Neural crest cell (in vitro differentiated cells): ENCODE data around the gene NSMCE1. TPM values are rescaled to one million over a fixed set of nuclear protein-coding genes. Genes with fewer than 3 reads are reported as not detected.

Experiments
- DNase-seq: peaks from one replicate; pipeline ENCODE4 v3.0.0; 2021; ENCODE audit warnings: low read depth, mixed read lengths, low spot score
- H3K27ac Mint-ChIP-seq: one replicate; pipeline ENCODE4 v1.8.0; 2021; ENCODE audit warnings: mild to moderate bottlenecking, mixed read lengths; ENCODE audit not compliant: unreplicated experiment
- H3K27me3 Mint-ChIP-seq: 2 replicates; pipeline ENCODE4 v1.8.0; 2021; ENCODE audit warnings: low read depth, mild to moderate bottlenecking, mixed read lengths
- H3K36me3 Mint-ChIP-seq: 2 replicates; pipeline ENCODE4 v1.8.0; 2021; ENCODE audit warnings: low read depth, mild to moderate bottlenecking, mixed read lengths
- H3K4me1 Mint-ChIP-seq: 2 replicates; pipeline ENCODE4 v1.8.0; 2021; ENCODE audit warnings: mixed read lengths
- H3K4me3 Mint-ChIP-seq: one replicate; pipeline ENCODE4 v1.8.0; 2021; ENCODE audit warnings: mild to moderate bottlenecking, mixed read lengths
- H3K9me3 Mint-ChIP-seq: 2 replicates; pipeline ENCODE4 v1.8.0; 2021; ENCODE audit warnings: mixed read lengths
- total RNA-seq: library from RNA; stranded (reverse); gene quantifications from 2 replicates; pipeline ENCODE4 v1.2.1, GENCODE V29; 2021
- TF ChIP-seq, protein P1 (sequence below): fragments of 200-600 bp; sonication (generic); conservative IDR thresholded peaks from 2 replicates; pipeline ENCODE4 v1.5.0; 2021; ENCODE audit warnings: antibody characterized with exemption, mild to moderate bottlenecking

NSMCE1 gene
- total RNA-seq, 1 donor from 2014 or later: 30.4 TPM

DNA sequence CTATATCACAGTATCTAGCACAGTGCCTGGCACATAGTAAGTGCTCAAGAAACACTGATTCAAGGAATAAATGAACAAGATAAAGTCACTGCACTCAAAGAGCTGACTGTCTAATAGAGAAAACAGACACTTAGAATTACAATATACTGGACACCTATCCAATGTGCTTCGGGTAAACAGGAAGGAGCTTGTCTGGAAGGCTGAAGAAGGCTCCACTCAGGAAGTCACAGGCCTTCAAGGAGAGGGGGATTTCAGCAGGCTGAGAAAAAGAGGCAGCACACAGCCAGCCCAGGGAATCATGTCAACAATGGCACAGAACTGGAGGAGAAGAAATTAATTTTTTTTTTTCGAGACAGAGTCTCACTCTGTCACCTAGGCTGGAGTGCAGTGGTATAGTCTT lies 35.5 kb upstream of the NSMCE1 start:
- TF ChIP-seq, protein P1, sequence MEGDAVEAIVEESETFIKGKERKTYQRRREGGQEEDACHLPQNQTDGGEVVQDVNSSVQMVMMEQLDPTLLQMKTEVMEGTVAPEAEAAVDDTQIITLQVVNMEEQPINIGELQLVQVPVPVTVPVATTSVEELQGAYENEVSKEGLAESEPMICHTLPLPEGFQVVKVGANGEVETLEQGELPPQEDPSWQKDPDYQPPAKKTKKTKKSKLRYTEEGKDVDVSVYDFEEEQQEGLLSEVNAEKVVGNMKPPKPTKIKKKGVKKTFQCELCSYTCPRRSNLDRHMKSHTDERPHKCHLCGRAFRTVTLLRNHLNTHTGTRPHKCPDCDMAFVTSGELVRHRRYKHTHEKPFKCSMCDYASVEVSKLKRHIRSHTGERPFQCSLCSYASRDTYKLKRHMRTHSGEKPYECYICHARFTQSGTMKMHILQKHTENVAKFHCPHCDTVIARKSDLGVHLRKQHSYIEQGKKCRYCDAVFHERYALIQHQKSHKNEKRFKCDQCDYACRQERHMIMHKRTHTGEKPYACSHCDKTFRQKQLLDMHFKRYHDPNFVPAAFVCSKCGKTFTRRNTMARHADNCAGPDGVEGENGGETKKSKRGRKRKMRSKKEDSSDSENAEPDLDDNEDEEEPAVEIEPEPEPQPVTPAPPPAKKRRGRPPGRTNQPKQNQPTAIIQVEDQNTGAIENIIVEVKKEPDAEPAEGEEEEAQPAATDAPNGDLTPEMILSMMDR: no peak
- Mint-ChIP-seq H3K27ac (no peak overlapping the region), H3K27me3 (peaks cover 10% of the 10 kb centered on the region), H3K4me1 (peaks cover 5% of the 10 kb centered on the region), H3K4me3 (no peak overlapping the region), H3K36me3 (peaks cover 3% of the 10 kb centered on the region), H3K9me3 (peaks cover 11% of the 10 kb centered on the region)
- DNase-seq: no peak

DNA sequence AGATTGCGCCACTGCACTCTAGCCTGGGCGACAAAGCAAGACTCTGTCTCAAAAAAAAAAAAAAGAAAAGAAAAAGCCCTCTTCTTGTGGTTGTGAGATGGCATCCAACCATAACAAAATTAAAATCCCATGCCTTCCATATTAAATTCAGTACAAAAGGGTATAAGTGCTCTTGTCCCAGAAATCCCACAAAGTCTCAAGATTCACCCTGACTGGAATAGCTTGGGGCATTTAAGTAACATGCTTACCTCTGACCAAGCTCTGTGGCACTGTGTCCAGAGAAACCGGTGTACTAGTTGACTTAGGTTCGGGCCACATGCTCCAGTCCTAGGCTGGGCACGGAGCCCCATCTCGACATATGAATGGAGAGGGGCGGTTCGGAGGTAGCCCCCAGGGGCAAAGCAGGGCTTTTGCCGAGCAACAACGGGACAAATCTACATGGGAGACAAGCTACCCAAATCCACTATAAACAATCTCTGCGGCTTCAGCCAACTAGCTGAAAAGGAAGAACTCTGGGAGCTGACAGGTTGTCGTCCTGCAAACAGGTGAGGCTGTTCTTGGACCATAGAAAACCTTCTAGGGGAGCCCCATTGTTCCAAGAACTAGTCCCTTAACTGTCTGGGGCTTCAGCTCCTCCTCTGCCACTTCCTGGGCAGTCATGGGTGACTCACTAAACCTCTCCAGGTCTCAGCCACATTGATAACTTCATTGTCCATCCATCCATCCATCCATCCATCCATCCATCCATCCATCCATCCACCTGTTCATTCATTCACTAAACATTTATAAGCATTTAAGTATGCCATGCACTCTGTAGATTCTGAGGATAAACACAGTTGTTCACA lies 34.9 kb upstream of the NSMCE1 start:
- Mint-ChIP-seq H3K9me3 (peaks cover 11% of the 10 kb centered on the region), H3K27ac (no peak overlapping the region), H3K36me3 (peaks cover 3% of the 10 kb centered on the region), H3K4me1 (peaks cover 5% of the 10 kb centered on the region), H3K27me3 (peaks cover 10% of the 10 kb centered on the region), H3K4me3 (no peak overlapping the region)
- no peak for DNase-seq
- TF ChIP-seq, protein P1: no peak

DNA sequence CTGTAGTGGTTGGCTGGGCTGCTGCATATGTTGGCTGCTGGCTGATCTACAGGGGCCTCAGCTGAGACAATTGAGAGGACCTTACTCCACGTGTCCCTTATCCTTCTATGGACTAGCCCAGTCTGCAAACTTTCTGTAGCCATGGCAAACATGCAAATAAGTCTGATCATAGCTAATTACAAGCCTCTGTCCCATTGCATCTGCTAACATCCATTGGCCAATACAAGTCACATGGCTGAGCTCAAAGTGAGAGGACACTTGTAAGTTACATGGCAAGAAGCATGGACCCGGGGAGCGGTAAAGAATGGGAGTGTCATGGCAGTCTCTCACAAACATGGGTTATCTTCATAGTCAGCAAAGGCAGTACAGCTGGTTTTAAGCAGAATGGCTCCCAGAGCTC lies 33.6 kb upstream of the NSMCE1 start:
- TF ChIP-seq, protein P1: no peak
- H3K4me3 Mint-ChIP-seq: no peak overlapping the region
- peaks cover 11% of the 10 kb centered on the region for H3K9me3 Mint-ChIP-seq
- H3K27ac Mint-ChIP-seq: peak overlapping the region; percentile 57
- peaks cover 5% of the 10 kb centered on the region for H3K4me1 Mint-ChIP-seq
- no peak for DNase-seq
- peaks cover 3% of the 10 kb centered on the region for H3K36me3 Mint-ChIP-seq
- H3K27me3 Mint-ChIP-seq: peaks cover 10% of the 10 kb centered on the region

DNA sequence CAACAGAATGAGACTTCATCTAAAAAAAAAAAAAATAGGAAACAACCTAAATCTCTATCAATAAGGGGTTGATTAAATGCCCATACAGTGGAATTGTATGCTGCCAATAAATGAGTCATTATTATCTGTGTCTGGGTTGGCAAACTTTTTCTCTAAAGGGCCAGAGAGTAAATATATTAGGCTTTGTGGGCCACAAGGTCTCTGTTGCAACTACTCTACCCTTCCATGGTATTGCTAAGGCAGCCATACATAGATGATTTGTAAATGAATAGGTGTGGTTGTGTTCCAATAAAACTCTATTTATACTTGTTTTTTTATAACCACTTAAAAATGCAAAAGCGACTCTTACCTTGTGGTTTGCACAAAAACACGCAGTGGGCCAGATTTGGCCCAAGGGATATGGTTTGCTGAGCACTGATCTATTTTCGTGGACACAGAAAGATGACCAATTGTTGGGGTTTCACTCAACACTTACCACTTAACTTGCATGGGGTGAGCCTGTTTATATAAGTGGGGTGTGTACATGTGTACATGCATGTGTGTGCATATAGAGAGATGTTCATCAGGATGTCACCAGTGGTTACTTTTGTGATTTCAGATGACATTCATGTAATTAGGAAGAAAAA lies 32.8 kb upstream of the NSMCE1 start:
- no peak overlapping the region for H3K4me3 Mint-ChIP-seq
- H3K9me3 Mint-ChIP-seq: peaks cover 7% of the 10 kb centered on the region
- H3K4me1 Mint-ChIP-seq: peaks cover 5% of the 10 kb centered on the region
- H3K27me3 Mint-ChIP-seq: peaks cover 10% of the 10 kb centered on the region
- H3K27ac Mint-ChIP-seq: no peak overlapping the region
- no peak for DNase-seq
- TF ChIP-seq, protein P1: no peak
- H3K36me3 Mint-ChIP-seq: peaks cover 3% of the 10 kb centered on the region

DNA sequence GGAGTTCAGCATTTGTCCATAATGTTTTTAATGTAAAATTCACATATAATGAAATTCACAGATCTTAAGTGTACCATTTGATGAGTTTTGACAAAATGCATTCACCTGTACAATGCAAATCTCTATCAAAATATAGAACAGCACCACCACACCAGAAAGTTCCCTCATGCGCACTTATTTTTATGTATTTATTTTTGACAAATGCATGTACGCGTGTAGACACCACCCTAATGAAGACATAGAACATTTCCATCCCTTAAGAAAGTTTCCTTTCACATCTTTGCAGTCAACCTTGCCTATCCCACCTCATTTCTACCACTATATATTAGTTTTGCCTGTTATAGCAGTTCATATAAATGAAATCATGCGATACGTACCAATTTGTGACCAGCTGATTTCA lies 29.6 kb upstream of the NSMCE1 start:
- no peaks in the 10 kb centered on the region for H3K36me3 Mint-ChIP-seq
- H3K27ac Mint-ChIP-seq: no peak overlapping the region
- peaks cover 5% of the 10 kb centered on the region for H3K4me1 Mint-ChIP-seq
- no peaks in the 10 kb centered on the region for H3K27me3 Mint-ChIP-seq
- TF ChIP-seq, protein P1: no peak
- DNase-seq: no peak
- H3K4me3 Mint-ChIP-seq: no peak overlapping the region
- peaks cover 3% of the 10 kb centered on the region for H3K9me3 Mint-ChIP-seq
